ENCODE results near the gene LRTM2. TPM values are rescaled to one million over a fixed set of nuclear protein-coding genes. Genes with fewer than 3 reads are reported as not detected.

LRTM2 gene
- total and polyA plus RNA-seq, 5 experiments from 2014 or later = 0.13 TPM; not detected in 4

DNA sequence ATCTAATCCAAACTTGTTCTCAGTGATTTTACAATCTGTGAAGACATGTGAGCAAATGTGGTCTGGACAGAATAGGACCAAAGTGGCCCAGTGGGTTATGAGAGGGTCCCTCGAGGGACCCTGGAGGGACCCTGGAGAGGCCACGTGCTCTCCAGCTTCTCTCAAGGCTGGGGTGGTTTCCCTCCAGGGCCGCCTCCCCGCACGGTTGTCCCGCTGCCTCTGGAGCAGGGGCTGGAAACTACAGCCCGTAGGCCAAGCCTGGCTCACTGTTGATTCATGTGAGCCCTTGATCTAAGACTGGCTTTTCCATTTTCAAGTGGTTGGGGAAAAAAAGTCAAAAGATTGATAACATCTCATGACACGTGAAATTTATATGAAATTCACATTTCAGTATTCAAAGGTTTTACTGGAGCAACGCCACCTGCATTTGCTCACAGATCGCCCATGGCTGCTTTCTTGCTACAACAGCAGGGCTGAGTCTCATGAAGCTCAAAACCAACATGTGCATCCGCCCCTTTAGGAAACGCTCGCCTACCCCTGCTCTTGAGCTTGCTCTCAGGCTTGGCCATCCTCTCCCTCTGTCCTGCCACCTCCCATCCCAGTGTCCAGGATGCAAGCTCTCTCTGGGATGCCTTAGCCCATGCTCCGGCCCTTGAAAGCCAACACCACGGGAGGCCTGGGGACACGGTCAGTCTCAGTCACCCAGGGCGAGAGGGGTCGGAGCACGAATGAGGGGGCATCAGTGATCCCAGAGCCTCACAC, 12.1 kb upstream of the LRTM2 start:
- ATAC-seq = no peak
- H3K36me3 Mint-ChIP-seq = no peaks in the 10 kb centered on the region
- no peak overlapping the region for H3K27ac Mint-ChIP-seq
- no peaks in the 10 kb centered on the region for H3K9me3 Mint-ChIP-seq
- POLR2A ChIA-PET = interaction anchor here (2.1 kb wide), 1 partner anchor 12 kb away, joined by 5 read pairs; no protein-coding TSS in a partner anchor
- DNase-seq = peak in 1 of 10 donors; percentile 50
- no peaks in the 10 kb centered on the region for H3K27me3 Mint-ChIP-seq
- peaks cover 4 to 29% (median 8%) of the 10 kb centered on the region in 4 donors for H3K4me1 Mint-ChIP-seq
- no peak overlapping the region for H3K4me3 Mint-ChIP-seq

DNA sequence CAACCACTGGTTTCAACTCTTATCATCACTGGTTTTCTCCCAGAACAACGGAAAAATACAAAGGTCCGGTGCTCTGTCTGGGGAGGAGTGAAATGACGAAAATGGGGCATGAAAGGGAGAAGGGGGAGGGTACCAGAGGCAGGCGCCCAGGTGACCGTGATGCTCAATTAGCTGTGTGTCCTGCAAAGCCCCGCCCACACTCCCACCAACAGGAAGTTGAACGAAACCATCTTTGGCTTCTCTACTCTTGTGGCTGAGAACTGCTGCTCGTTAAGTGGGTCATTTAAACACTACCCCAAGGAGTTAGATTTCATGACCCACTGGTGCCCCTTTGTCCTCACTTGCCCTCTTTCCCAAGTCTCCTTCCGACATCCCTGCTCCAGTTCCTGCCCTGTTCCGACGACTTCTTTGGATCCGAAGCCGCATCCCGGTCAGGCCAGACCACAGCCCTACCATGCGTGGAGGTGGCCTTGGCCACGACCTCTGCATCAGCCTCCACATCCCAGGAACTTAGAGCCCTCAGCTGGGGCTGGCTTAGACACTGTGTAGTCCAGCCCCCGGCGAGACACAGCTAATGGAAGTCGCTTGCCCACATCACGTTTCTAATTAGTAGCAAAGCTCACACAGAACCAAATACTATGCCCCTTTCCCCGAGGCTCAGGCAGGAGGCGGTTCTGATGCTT, 11.4 kb upstream of the LRTM2 start:
- peaks cover 4 to 29% (median 8%) of the 10 kb centered on the region in 4 donors for H3K4me1 Mint-ChIP-seq
- peak in 1 of 10 donors; percentile 23 for DNase-seq
- no peaks in the 10 kb centered on the region for H3K9me3 Mint-ChIP-seq
- ATAC-seq = no peak
- H3K4me3 Mint-ChIP-seq = peak overlapping the region in 1 of 10 donors; percentile 6
- peak overlapping the region in 2 of 10 donors; percentile 73 to 81 for H3K27ac Mint-ChIP-seq
- H3K36me3 Mint-ChIP-seq = no peaks in the 10 kb centered on the region
- POLR2A ChIA-PET = interaction anchor here (2.1 kb wide), 1 partner anchor 12 kb away, joined by 5 read pairs; no protein-coding TSS in a partner anchor
- H3K27me3 Mint-ChIP-seq = no peaks in the 10 kb centered on the region

DNA sequence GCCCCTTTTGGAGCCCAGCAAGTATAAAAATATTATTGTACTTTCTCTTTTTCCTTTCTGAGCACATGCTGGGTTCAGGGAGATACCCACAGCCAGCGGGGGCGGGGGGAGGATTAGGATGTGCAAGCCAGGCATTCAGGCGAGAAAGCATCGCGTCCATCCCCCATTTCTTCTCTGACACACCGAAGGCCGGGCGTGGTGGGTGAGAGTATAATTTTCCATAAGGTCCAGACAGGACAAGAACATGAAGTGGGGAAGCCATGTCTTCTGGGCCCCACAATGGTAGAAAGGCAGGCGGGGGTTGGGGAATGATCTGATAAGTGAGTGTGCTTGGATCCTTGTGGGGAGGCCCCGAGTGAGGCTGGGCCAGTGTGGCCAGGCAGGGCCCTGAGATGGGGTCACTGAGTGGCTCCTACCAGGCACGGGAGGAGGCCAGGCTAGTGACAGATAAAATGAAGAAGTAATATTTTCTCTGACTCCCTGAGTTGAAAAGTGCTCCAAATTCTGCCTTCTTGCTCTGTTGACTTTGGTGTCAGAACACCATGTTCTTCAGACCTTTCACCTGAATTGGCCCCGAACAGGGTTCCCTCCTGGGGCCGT, 10.7 kb upstream of the LRTM2 start:
- H3K27ac Mint-ChIP-seq = peak overlapping the region in 3 of 10 donors; percentile 25 to 60 (median 29)
- POLR2A ChIA-PET = no interaction called here
- ATAC-seq (no peak), DNase-seq (no peak)
- H3K4me1 Mint-ChIP-seq = peaks cover under 1 to 25% (median 2%) of the 10 kb centered on the region in 4 donors
- H3K27me3 Mint-ChIP-seq = peaks cover 0 to 2% (median 0%) of the 10 kb centered on the region in 5 donors
- H3K4me3 Mint-ChIP-seq = peak overlapping the region in 1 of 10 donors; percentile 28
- no peaks in the 10 kb centered on the region for H3K9me3 Mint-ChIP-seq
- no peaks in the 10 kb centered on the region for H3K36me3 Mint-ChIP-seq

DNA sequence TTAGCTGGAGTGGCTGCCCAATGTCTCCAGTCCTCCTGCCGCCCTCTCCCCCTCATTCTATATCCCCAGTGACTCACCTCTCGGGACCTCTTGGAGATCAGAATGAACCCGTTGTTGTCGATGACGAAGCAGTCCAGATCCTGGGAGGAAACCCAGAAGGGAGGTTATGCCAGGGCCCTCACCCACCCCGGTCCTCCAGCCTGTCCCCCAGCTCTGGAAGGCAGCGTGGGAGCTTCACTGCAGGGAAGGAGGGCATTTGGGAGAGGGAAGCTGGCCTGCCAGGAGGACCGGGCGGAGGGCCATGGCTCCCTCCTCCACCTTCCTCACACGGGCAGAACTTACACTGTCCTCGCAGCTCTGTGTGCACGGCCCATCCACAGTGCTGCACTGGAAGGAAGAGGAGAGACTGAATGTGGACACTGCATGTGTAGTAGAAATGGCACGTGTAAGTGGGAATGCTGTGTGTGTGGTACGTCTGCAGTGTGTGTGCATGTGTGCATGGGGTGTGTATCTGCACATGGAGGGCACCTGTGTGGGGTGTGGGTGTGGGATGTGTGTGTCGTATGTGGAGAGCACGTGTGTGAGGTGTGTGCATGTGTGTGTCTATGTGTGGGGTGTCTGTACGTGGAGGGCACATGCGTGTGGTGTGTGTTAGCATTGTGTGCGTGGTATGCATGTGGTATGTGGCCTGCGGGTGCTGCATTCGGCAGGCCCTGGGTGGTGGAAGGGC, 10.0 kb upstream of the LRTM2 start:
- ATAC-seq (no peak), DNase-seq (no peak)
- POLR2A ChIA-PET = interaction anchor here (0.5 kb wide), 1 partner anchor 103 kb away, joined by 3 read pairs; no protein-coding TSS in a partner anchor
- H3K9me3 Mint-ChIP-seq = no peaks in the 10 kb centered on the region
- peaks cover 0 to 3% (median 0%) of the 10 kb centered on the region in 5 donors for H3K27me3 Mint-ChIP-seq
- no peaks in the 10 kb centered on the region for H3K36me3 Mint-ChIP-seq
- peak overlapping the region in 8 of 10 donors; percentile 13 to 72 (median 42) for H3K27ac Mint-ChIP-seq
- peaks cover 0 to 24% (median under 1%) of the 10 kb centered on the region in 4 donors for H3K4me1 Mint-ChIP-seq
- peak overlapping the region in 6 of 10 donors; percentile 48 to 64 (median 60) for H3K4me3 Mint-ChIP-seq

DNA sequence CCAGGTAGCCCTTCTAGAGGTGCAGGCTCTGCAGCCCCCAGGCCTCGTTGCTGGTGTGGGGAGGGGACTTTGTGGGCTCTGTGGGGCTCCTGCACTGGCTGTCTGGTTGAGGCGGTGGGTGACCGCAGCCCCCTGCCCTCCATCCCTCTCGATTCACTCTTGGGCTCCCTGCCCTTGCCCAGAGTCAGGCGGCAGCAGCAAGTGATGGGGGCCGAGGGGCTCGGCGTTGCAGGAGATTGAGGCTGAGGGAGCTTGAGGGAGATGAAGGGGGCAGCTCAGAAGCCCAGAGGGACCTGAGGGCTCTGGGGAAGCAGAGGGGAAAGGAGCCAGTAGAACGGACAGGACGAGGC, 9.5 kb upstream of the LRTM2 start:
- Mint-ChIP-seq H3K27ac (peak overlapping the region in 7 of 10 donors; percentile 16 to 76 (median 46)), H3K9me3 (no peaks in the 10 kb centered on the region), H3K4me1 (peaks cover 0 to 24% (median 0%) of the 10 kb centered on the region in 4 donors), H3K36me3 (no peaks in the 10 kb centered on the region), H3K4me3 (peak overlapping the region in 6 of 10 donors; percentile 36 to 61 (median 49)), H3K27me3 (peaks cover 0 to 3% (median 0%) of the 10 kb centered on the region in 5 donors)
- POLR2A ChIA-PET = interaction anchor here (0.5 to 1.3 kb wide), 2 partner anchors 14 to 104 kb away, joined by 3 to 5 read pairs; no protein-coding TSS in a partner anchor
- ATAC-seq = no peak
- DNase-seq = no peak

DNA sequence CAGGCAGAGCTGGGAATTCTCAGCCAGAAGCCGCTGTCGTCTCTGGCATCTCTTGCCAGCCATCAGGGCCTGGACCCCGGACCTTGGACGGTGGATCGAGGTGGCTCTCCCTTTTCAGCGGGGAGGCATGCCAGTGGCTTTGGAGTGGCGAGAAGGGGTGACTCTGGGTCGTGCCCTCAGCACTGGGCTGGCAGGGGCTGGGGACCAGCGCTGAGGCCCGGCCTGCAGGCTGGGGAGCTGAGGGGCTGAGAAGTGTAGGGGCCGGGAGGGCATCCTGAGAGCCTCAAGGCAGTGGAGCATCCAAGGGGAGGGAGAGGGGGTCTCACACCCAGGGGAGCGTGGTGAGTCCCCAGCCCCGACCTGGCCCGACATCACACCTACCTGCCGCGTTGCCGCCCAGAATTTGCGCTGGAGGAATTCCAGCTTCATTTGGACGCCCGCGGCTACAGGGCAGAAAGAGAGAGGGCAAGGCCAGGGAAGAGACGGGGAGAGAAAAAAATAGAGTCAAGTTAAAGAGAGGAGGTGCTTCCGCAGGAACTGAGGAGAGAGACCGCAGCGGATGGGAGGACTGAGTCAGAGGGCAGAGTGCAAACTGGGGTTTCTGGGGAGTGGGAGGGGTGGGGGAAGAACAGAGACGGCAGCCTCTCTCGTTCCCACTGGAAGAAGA, 9.0 kb upstream of the LRTM2 start:
- H3K27ac Mint-ChIP-seq = peak overlapping the region in 6 of 10 donors; percentile 30 to 84 (median 49)
- peak overlapping the region; percentile 6 to 68 (median 60) for H3K4me3 Mint-ChIP-seq
- ATAC-seq (peak; percentile 42 to 46), DNase-seq (no peak)
- H3K9me3 Mint-ChIP-seq = no peaks in the 10 kb centered on the region
- H3K27me3 Mint-ChIP-seq = peaks cover 0 to 3% (median 0%) of the 10 kb centered on the region in 5 donors
- peaks cover 0 to 24% (median 0%) of the 10 kb centered on the region in 4 donors for H3K4me1 Mint-ChIP-seq
- POLR2A ChIA-PET = interaction anchor here (0.5 to 1.3 kb wide), 2 partner anchors 15 to 104 kb away, joined by 3 to 5 read pairs; no protein-coding TSS in a partner anchor
- H3K36me3 Mint-ChIP-seq = no peaks in the 10 kb centered on the region

DNA sequence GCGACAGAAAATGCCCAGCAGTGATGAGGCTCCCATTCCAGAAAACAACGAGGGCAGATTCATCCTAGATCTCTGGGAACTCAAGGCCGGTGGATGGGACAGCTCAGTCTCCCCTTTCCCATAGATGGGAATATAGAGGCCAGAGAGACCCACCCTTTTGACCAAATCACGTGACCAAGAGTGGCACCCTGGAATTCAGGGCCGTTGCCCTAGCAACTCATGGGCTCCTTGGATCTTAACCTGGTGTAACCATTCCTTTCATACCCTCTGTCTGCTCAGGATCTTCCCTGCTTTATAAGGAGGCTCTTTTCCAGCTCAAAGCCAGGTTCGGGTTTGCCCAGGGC, 8.4 kb upstream of the LRTM2 start:
- DNase-seq (no peak), ATAC-seq (no peak)
- Mint-ChIP-seq H3K9me3 (no peaks in the 10 kb centered on the region), H3K4me3 (peak overlapping the region in 6 of 10 donors; percentile 6 to 68 (median 61)), H3K4me1 (peaks cover 0 to 24% (median 0%) of the 10 kb centered on the region in 4 donors), H3K27me3 (peaks cover 0 to 3% (median 0%) of the 10 kb centered on the region in 5 donors), H3K27ac (peak overlapping the region in 5 of 10 donors; percentile 41 to 84 (median 61)), H3K36me3 (no peaks in the 10 kb centered on the region)
- POLR2A ChIA-PET = interaction anchor here (1.3 kb wide), 1 partner anchor 15 kb away, joined by 5 read pairs; no protein-coding TSS in a partner anchor

DNA sequence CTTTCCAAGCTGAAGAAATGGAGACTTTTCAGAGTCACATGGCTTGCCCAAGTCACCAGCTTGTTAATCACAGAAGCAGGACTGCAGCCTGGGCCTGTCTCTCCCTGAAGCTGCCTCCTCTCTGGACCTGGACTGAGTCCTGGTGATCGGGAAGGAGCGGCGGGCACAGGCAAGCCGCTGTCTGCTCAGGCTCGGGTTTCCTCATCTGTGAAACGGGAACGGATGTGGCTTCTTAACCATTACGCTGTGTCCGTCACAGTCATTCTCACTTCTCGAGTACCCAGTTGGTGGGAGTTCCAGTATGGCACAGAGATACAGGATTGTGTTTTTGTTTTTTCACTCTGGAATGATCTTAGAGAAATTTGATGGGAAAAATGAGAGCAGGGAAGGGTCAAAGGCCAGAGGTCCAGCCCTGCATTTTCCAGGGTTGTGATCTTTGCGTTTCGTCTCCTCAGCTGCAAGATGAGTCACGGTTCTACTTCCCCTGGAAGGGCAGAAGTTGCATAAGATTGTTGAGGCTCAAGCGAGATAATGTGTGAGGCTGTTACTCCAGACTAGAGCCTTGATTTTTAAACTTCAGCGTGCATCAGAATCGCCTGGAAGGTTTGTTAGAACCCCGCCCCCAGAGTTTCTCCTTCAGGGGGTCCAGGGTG, 7.6 kb upstream of the LRTM2 start:
- peaks cover 0 to 24% (median 0%) of the 10 kb centered on the region in 4 donors for H3K4me1 Mint-ChIP-seq
- no peaks in the 10 kb centered on the region for H3K9me3 Mint-ChIP-seq
- peak overlapping the region in 2 of 10 donors; percentile 36 to 55 for H3K27ac Mint-ChIP-seq
- POLR2A ChIA-PET = no interaction called here
- H3K27me3 Mint-ChIP-seq = peaks cover 0 to 3% (median 0%) of the 10 kb centered on the region in 5 donors
- DNase-seq = no peak
- H3K4me3 Mint-ChIP-seq = peak overlapping the region in 1 of 10 donors; percentile 30
- ATAC-seq = no peak
- no peaks in the 10 kb centered on the region for H3K36me3 Mint-ChIP-seq

DNA sequence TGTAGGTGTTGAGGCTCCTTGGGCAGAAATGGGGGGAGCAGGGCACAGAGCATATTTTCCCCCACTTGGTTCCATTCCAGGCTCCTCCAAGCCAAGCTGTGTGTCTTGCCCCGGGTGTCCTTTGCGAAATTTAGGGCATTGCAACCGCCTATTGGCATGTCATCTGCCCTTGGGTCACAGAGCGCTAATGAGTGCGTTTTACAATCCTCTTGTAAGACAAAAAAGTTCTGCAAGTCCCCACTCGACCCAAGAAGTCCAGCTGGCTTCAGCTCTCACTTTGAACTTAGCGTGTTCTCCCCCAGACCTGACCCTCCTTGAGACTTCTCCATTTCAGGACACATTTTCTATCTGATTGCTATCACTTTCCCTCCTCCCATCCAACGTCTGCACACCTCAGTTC, 6.1 kb upstream of the LRTM2 start:
- DNase-seq (no peak), ATAC-seq (no peak)
- Mint-ChIP-seq H3K36me3 (no peaks in the 10 kb centered on the region), H3K27ac (no peak overlapping the region), H3K4me1 (peaks cover 0 to 21% (median 0%) of the 10 kb centered on the region in 4 donors), H3K4me3 (no peak overlapping the region), H3K9me3 (no peaks in the 10 kb centered on the region), H3K27me3 (peaks cover 0 to 8% (median 4%) of the 10 kb centered on the region in 5 donors)
- POLR2A ChIA-PET = interaction anchor here (0.7 kb wide), 1 partner anchor 155 kb away, joined by 4 read pairs; no protein-coding TSS in a partner anchor

DNA sequence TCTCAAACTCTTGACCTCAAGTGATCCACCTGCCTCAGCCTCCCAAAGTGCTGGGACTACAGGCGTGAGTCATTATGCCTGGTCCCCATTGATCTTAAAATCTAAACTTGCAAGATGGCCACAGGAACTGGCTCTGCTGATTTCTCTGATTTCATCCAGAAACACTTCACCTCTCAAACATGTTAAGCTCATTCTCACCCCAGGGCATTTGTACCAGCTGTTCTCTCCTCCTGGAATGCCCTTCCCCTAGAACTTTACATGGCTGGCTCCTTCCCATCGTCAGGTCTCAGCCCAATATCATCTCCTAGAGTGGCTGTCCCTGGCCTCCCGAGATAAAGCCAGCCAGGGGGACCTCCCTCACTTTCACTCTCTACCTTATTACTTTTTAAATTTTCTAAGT, 5.3 kb upstream of the LRTM2 start:
- ATAC-seq (no peak), DNase-seq (no peak)
- POLR2A ChIA-PET = no interaction called here
- Mint-ChIP-seq H3K4me3 (no peak overlapping the region), H3K4me1 (peaks cover 0 to 15% (median 2%) of the 10 kb centered on the region in 4 donors), H3K27me3 (peaks cover 0 to 16% (median 11%) of the 10 kb centered on the region in 5 donors), H3K9me3 (no peaks in the 10 kb centered on the region), H3K27ac (peak overlapping the region in 2 of 10 donors; percentile 3 to 58), H3K36me3 (no peaks in the 10 kb centered on the region)

Measured in naive thymus-derived CD8-positive, alpha-beta T cell (primary cell).